ENCODE results near the gene PRRC1. TPM values are rescaled to one million over a fixed set of nuclear protein-coding genes. Genes with fewer than 3 reads are reported as not detected.

Gene PRRC1
- total RNA-seq, 1 donor from 2014 or later: 50.8 TPM

GRCh38 chr5:127599320-127599719, 81.9 kb downstream of the PRRC1 start:
- DNase-seq (no peak), ATAC-seq (no peak)
- H3K4me1 ChIP-seq: no peaks in the 10 kb centered on the region
- no peaks in the 10 kb centered on the region for H3K27me3 ChIP-seq
- H3K36me3 ChIP-seq: no peaks in the 10 kb centered on the region
- no peak overlapping the region for H3K4me3 ChIP-seq
- H3K27ac ChIP-seq: no peak overlapping the region
- TF ChIP-seq CTCF (IDR thresholded peaks at IDR 0.05): no peak
- no peaks in the 10 kb centered on the region for H3K9me3 ChIP-seq
- intact Hi-C loops (cut with DNase I): no loop called here

GRCh38 chr5:127599847-127600246, 82.4 kb downstream of the PRRC1 start:
- no peak for TF ChIP-seq CTCF (IDR thresholded peaks at IDR 0.05)
- H3K9me3 ChIP-seq: no peaks in the 10 kb centered on the region
- ATAC-seq: peak; percentile 57
- DNase-seq: no peak
- H3K4me3 ChIP-seq: no peak overlapping the region
- H3K36me3 ChIP-seq: no peaks in the 10 kb centered on the region
- intact Hi-C loops (cut with DNase I): no loop called here
- no peak overlapping the region for H3K27ac ChIP-seq
- no peaks in the 10 kb centered on the region for H3K27me3 ChIP-seq
- H3K4me1 ChIP-seq: no peaks in the 10 kb centered on the region

- intact Hi-C loops (cut with DNase I): no loop called here
- DNase-seq: no peak
- TF ChIP-seq CTCF (IDR thresholded peaks at IDR 0.05): no peak
- Histone ChIP-seq H3K9me3 (no peaks in the 10 kb centered on the region), H3K4me1 (no peaks in the 10 kb centered on the region), H3K4me3 (no peak overlapping the region), H3K36me3 (no peaks in the 10 kb centered on the region), H3K27ac (no peak overlapping the region), H3K27me3 (no peaks in the 10 kb centered on the region)
- ATAC-seq: no peak
Observed at GRCh38 chr5:127601111-127601510, 83.7 kb downstream of the PRRC1 start.

GRCh38 chr5:127601601-127602000, 84.2 kb downstream of the PRRC1 start:
- Histone ChIP-seq H3K27me3 (no peaks in the 10 kb centered on the region), H3K4me3 (no peak overlapping the region), H3K4me1 (no peaks in the 10 kb centered on the region), H3K27ac (no peak overlapping the region), H3K9me3 (no peaks in the 10 kb centered on the region), H3K36me3 (no peaks in the 10 kb centered on the region)
- no peak for TF ChIP-seq CTCF (IDR thresholded peaks at IDR 0.05)
- intact Hi-C loops (cut with DNase I): no loop called here
- ATAC-seq: no peak
- no peak for DNase-seq

GRCh38 chr5:127602481-127602880, 85.0 kb downstream of the PRRC1 start:
- Histone ChIP-seq H3K4me1 (no peaks in the 10 kb centered on the region), H3K36me3 (no peaks in the 10 kb centered on the region), H3K4me3 (no peak overlapping the region), H3K27me3 (no peaks in the 10 kb centered on the region), H3K27ac (no peak overlapping the region), H3K9me3 (no peaks in the 10 kb centered on the region)
- ATAC-seq (no peak), DNase-seq (no peak)
- intact Hi-C loops (cut with DNase I): no loop called here
- TF ChIP-seq CTCF (IDR thresholded peaks at IDR 0.05): no peak

Data from upper lobe of right lung (tissue), 1 donor.